ENCODE results near the gene SIRT3. TPM values are rescaled to one million over a fixed set of nuclear protein-coding genes. Genes with fewer than 3 reads are reported as not detected.

SIRT3 gene
- total RNA-seq, 4 donors from 2014 or later, result 7.9 to 20.1 (median 14.0) TPM

DNA sequence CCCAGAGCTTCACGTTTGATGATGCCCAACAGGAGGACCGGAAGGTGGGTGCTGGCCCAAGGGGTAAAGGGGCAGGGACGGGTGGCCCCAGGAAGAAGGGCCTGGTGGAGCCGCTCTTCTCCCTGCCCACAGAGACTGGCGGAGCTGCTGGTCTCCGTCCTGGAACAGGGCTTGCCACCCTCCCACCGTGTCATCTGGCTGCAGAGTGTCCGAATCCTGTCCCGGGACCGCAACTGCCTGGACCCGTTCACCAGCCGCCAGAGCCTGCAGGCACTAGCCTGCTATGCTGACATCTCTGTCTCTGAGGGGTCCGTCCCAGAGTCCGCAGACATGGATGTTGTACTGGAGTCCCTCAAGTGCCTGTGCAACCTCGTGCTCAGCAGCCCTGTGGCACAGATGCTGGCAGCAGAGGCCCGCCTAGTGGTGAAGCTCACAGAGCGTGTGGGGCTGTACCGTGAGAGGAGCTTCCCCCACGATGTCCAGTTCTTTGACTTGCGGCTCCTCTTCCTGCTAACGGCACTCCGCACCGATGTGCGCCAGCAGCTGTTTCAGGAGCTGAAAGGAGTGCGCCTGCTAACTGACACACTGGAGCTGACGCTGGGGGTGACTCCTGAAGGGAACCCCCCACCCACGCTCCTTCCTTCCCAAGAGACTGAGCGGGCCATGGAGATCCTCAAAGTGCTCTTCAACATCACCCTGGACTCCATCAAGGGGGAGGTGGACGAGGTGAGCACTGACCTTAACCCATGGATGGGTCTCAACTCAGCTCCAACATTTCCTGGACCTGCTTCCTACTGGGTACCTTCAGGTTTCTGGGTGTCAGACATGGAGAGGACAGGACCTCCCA, 26.6 kb downstream of the SIRT3 start:
- no peaks in the 10 kb centered on the region for H3K9me3 ChIP-seq
- peak overlapping the region; percentile 96 to 99 (median 98) for H3K27ac ChIP-seq (replicated peaks in 1 of 4)
- TF ChIP-seq, protein P1, sequence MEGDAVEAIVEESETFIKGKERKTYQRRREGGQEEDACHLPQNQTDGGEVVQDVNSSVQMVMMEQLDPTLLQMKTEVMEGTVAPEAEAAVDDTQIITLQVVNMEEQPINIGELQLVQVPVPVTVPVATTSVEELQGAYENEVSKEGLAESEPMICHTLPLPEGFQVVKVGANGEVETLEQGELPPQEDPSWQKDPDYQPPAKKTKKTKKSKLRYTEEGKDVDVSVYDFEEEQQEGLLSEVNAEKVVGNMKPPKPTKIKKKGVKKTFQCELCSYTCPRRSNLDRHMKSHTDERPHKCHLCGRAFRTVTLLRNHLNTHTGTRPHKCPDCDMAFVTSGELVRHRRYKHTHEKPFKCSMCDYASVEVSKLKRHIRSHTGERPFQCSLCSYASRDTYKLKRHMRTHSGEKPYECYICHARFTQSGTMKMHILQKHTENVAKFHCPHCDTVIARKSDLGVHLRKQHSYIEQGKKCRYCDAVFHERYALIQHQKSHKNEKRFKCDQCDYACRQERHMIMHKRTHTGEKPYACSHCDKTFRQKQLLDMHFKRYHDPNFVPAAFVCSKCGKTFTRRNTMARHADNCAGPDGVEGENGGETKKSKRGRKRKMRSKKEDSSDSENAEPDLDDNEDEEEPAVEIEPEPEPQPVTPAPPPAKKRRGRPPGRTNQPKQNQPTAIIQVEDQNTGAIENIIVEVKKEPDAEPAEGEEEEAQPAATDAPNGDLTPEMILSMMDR (IDR thresholded peaks at IDR 0.05), result no peak
- TF ChIP-seq EP300 (IDR thresholded peaks at IDR 0.05) (no peak), POLR2AphosphoS5 (IDR thresholded peaks at IDR 0.05) (peak in 1 of 2 donors; percentile 9), POLR2A (IDR thresholded peaks at IDR 0.05; ENCODE audit: low read depth) (no peak)
- no peaks in the 10 kb centered on the region for H3K27me3 ChIP-seq
- peaks cover 41 to 65% (median 47%) of the 10 kb centered on the region in 4 donors for H3K4me1 ChIP-seq
- peaks cover 48 to 68% (median 63%) of the 10 kb centered on the region in 4 donors for H3K36me3 ChIP-seq
- 64% methylated on average over 20 of the region's 29 CpGs for WGBS
- H3K4me3 ChIP-seq, result peak overlapping the region; percentile 81 to 99 (median 86)
- DNase-seq (ENCODE audit: extremely low spot score), result no peak
- intact Hi-C loops (cut with DNase I), result loop anchor here (10.0 kb wide), 1 partner anchor 155 kb away; the partner anchor contains the start of gene B4GALNT4

DNA sequence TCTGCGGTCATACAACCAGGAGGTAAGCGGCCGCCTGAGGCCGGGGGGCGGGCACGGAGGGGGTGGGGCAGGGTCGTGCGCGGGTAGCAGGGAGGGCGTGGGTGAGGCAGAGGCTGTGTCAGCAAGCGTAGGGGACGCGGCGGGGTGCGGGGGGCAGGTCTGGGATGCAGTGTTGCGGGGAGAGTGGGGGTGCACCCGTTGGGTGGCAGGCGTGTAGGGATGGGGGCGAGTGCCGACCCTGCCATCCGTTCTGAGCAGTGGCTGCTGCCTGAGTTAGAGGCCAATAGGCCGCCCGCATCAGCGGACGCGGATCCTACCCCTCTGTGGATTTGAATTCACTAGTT, 27.3 kb downstream of the SIRT3 start:
- Histone ChIP-seq H3K9me3 (no peaks in the 10 kb centered on the region), H3K4me3 (peak overlapping the region; percentile 81 to 99 (median 86)), H3K27me3 (no peaks in the 10 kb centered on the region), H3K36me3 (peaks cover 42 to 68% (median 63%) of the 10 kb centered on the region in 4 donors), H3K27ac (replicated peaks in 1 of 4) (peak overlapping the region; percentile 96 to 99 (median 98)), H3K4me1 (peaks cover 41 to 71% (median 53%) of the 10 kb centered on the region in 4 donors)
- 0% methylated on average over 19 of the region's 26 CpGs for WGBS
- TF ChIP-seq, protein P1 (IDR thresholded peaks at IDR 0.05), result no peak
- TF ChIP-seq POLR2AphosphoS5 (IDR thresholded peaks at IDR 0.05) (no peak), EP300 (IDR thresholded peaks at IDR 0.05) (no peak), POLR2A (IDR thresholded peaks at IDR 0.05; ENCODE audit: low read depth) (no peak)
- no peak for DNase-seq (ENCODE audit: extremely low spot score)
- intact Hi-C loops (cut with DNase I), result loop anchor here (10.0 kb wide), 1 partner anchor 156 kb away; the partner anchor contains the start of gene B4GALNT4

DNA sequence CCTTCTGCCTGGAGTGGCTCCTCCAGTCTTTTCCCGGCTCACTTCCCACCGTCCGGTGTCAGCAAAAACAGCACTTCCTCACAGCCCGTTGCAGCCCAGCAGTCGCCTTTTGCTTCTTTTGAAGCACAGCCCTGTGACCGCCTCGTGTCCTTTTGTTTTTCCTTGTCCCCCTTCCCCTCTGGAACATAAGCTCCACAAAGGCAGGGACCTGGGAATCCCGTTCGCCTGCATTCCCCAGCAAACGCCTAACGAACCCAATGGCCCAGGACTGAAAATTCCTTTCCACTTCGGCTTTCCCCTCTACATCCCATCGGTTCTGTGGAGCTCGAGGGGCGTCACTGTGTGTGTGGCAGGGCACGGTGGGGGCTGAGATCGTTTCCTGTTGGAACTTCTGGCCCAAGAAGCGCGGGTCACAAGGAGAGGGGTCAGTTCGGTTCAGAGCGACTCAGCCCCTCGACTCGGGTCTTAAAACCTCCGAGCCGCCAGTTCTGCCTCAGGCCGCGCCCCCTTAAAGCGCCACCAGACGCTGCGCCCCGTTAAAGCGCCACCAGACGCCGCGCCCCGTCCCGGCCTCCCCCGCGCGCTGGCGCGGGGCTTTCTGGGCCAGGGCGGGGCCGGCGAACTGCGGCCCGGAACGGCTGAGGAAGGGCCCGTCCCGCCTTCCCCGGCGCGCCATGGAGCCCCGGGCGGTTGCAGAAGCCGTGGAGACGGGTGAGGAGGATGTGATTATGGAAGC, 27.8 kb downstream of the SIRT3 start:
- intact Hi-C loops (cut with DNase I), result loop anchor here (10.0 kb wide), 1 partner anchor 156 kb away; the partner anchor contains the start of gene B4GALNT4
- H3K27ac ChIP-seq (replicated peaks in 1 of 4), result peak overlapping the region; percentile 96 to 99 (median 98)
- H3K4me1 ChIP-seq, result peaks cover 41 to 77% (median 59%) of the 10 kb centered on the region in 4 donors
- WGBS, result under 1% methylated on average over 24 of the region's 57 CpGs
- no peaks in the 10 kb centered on the region for H3K9me3 ChIP-seq
- peak overlapping the region; percentile 81 to 99 (median 86) for H3K4me3 ChIP-seq
- peaks cover 38 to 68% (median 63%) of the 10 kb centered on the region in 4 donors for H3K36me3 ChIP-seq
- peak; percentile 93 for DNase-seq (ENCODE audit: extremely low spot score)
- H3K27me3 ChIP-seq, result no peaks in the 10 kb centered on the region
- TF ChIP-seq, protein P1 (IDR thresholded peaks at IDR 0.05), result peak in 1 of 3 experiments; percentile 25
- TF ChIP-seq EP300 (IDR thresholded peaks at IDR 0.05) (no peak), POLR2A (IDR thresholded peaks at IDR 0.05; ENCODE audit: low read depth) (peak; percentile 88), POLR2AphosphoS5 (IDR thresholded peaks at IDR 0.05) (peak; percentile 83 to 89)

DNA sequence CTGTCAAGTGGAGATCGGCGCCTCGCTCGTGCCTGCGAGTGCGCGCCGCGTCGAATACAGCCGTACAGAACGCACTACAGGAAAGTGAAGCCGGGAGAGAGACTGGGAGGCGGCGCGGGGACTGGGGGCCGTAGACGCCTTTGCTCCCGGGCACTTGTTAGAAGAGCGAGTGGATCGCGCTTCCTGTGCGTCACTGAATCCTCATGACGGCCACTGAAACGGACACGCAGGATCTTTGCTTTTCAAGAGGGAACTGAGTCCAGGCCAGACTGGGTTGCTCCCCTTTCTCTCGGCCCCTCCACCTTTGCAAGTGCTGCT, 28.3 kb downstream of the SIRT3 start:
- H3K9me3 ChIP-seq, result no peaks in the 10 kb centered on the region
- WGBS, result no CpG with 5 or more reads among the region's 27 CpGs
- TF ChIP-seq, protein P1 (IDR thresholded peaks at IDR 0.05), result no peak
- TF ChIP-seq POLR2A (IDR thresholded peaks at IDR 0.05; ENCODE audit: low read depth) (no peak), POLR2AphosphoS5 (IDR thresholded peaks at IDR 0.05) (no peak), EP300 (IDR thresholded peaks at IDR 0.05) (no peak)
- DNase-seq (ENCODE audit: extremely low spot score), result no peak
- peak overlapping the region; percentile 81 to 99 (median 86) for H3K4me3 ChIP-seq
- intact Hi-C loops (cut with DNase I), result loop anchor here (2.0 to 10.0 kb wide), 2 partner anchors 27 to 157 kb away; partner anchors contain the start of gene B4GALNT4
- H3K27ac ChIP-seq (replicated peaks in 1 of 4), result peak overlapping the region; percentile 96 to 99 (median 98)
- H3K27me3 ChIP-seq, result no peaks in the 10 kb centered on the region
- H3K36me3 ChIP-seq, result peaks cover 32 to 68% (median 63%) of the 10 kb centered on the region in 4 donors
- peaks cover 41 to 77% (median 63%) of the 10 kb centered on the region in 4 donors for H3K4me1 ChIP-seq
